GM23248 (cell line): ENCODE results near the gene CD52. TPM values are rescaled to one million over a fixed set of nuclear protein-coding genes. Genes with fewer than 3 reads are reported as not detected.
A peak's percentile ranks its signal among the peaks of the same experiment; 100 is the strongest.
"Not testable (repeated sequence)": the region's sequence is repeated elsewhere in the genome, so short reads cannot be mapped to it uniquely, and the experiment has no call there.

Experiments used
- DNase-seq: peaks from one replicate; pipeline ENCODE4 v3.0.0-alpha.2; 2015
- H2AFZ ChIP-seq: fragments of 200-600 bp; sonication (generic); 2 replicates; pipeline ENCODE4 v1.6.1; 2016; ENCODE audit warnings: antibody characterized with exemption
- H3F3A ChIP-seq: fragments of 200-600 bp; sonication (generic); 2 replicates; pipeline ENCODE4 v1.6.1; 2016; ENCODE audit warnings: mild to moderate bottlenecking, antibody characterized with exemption, mixed run types; ENCODE audit not compliant: insufficient read depth
- H3K27ac ChIP-seq: fragments of 200-600 bp; sonication (generic); 2 replicates; pipeline ENCODE4 v1.5.1; 2016; ENCODE audit warnings: mild to moderate bottlenecking
- H3K27me3 ChIP-seq: fragments of 200-600 bp; sonication (generic); replicated peaks from 2 replicates; pipeline ENCODE4 v1.6.1; 2016; ENCODE audit warnings: mild to moderate bottlenecking; ENCODE audit not compliant: insufficient read depth
- H3K36me3 ChIP-seq: fragments of 200-600 bp; sonication (generic); 2 replicates; pipeline ENCODE4 v1.6.1; 2016; ENCODE audit warnings: low read depth, mild to moderate bottlenecking
- H3K4me1 ChIP-seq: fragments of 200-600 bp; sonication (generic); 2 replicates; pipeline ENCODE4 v1.6.1; 2016; ENCODE audit warnings: mild to moderate bottlenecking; ENCODE audit not compliant: insufficient read depth
- H3K4me2 ChIP-seq: fragments of 200-600 bp; sonication (generic); one replicate; pipeline ENCODE4 v1.6.1; 2016; ENCODE audit warnings: mild to moderate bottlenecking; ENCODE audit not compliant: unreplicated experiment
- H3K4me3 ChIP-seq: fragments of 200-600 bp; sonication (generic); 2 replicates; pipeline ENCODE4 v1.5.1; 2016; ENCODE audit warnings: mild to moderate bottlenecking
- H3K79me2 ChIP-seq: fragments of 200-600 bp; sonication (generic); 2 replicates; pipeline ENCODE4 v1.6.1; 2016; ENCODE audit warnings: mild to moderate bottlenecking; ENCODE audit not compliant: insufficient read depth
- H3K9ac ChIP-seq: fragments of 200-600 bp; sonication (generic); 2 replicates; pipeline ENCODE4 v1.6.1; 2016; ENCODE audit warnings: mild to moderate bottlenecking
- H3K9me2 ChIP-seq: fragments of 200-600 bp; sonication (generic); 2 replicates; pipeline ENCODE4 v1.6.1; 2016; ENCODE audit warnings: mixed run types, mild to moderate bottlenecking, moderate library complexity; ENCODE audit not compliant: insufficient read depth
- H3K9me3 ChIP-seq: fragments of 200-600 bp; sonication (generic); one replicate; pipeline ENCODE4 v1.6.1; 2017; ENCODE audit warnings: low read depth
- H4K20me1 ChIP-seq: fragments of 200-600 bp; sonication (generic); 2 replicates; pipeline ENCODE4 v1.6.0; 2016; ENCODE audit not compliant: insufficient read depth
- EZH2 ChIP-seq: fragments of 200-600 bp; sonication (generic); IDR thresholded peaks from 2 replicates; pipeline ENCODE4 v1.6.1; 2018; ENCODE audit warnings: antibody characterized with exemption, mild to moderate bottlenecking; ENCODE audit not compliant: insufficient read depth, poor library complexity, severe bottlenecking
- EZH2phosphoT487 ChIP-seq: fragments of 200-600 bp; sonication (generic); IDR thresholded peaks from 2 replicates; pipeline ENCODE4 v1.6.1; 2018; ENCODE audit warnings: antibody characterized with exemption, moderate library complexity, mild to moderate bottlenecking, low read depth; ENCODE audit not compliant: insufficient read depth
- WGBS, 2 experiments: methylation state at CpG; one replicate each; pipeline ENCODE4 v1.1.6; 2015 to 2017; ENCODE audit warnings: low lambda C conversion rate in 2 of 2, low coverage in 1 of 2; ENCODE audit errors: missing lambda C conversion rate in 2 of 2; 5-methylcytosine and 5-hydroxymethylcytosine counted together
- in situ Hi-C: fragments of 300-500 bp; cut with MboI; formaldehyde crosslinking; loops from 2 replicates; pipeline ENCODE4 v1.15.0; 2020
- polyA plus RNA-seq: library from polyadenylated mRNA; unstranded; fragments of >200 nt; fragmentation: Nextera tagmentation; extraction: Ambion mirVana; gene quantifications from 2 replicates; pipeline ENCODE4 v1.2.1, GENCODE V29; 2016
- total RNA-seq: library from RNA; depleted of rRNA; stranded (reverse); fragments of >200 nt; shearing (Covaris generic); gene quantifications from 2 replicates; pipeline ENCODE4 v1.2.3, GENCODE V29; 2014

Gene CD52
- total and polyA plus RNA-seq, 2 experiments from 2014 or later, result not detected

- Histone ChIP-seq H3K36me3 (no peaks in the 10 kb centered on the region), H3K4me1 (peaks cover 10% of the 10 kb centered on the region), H3K27me3 (no peaks in the 10 kb centered on the region), H3K9me3 (no peaks in the 10 kb centered on the region), H3F3A (peaks cover 15% of the 10 kb centered on the region), H3K9ac (peak overlapping the region; percentile 86; the same call in 1 of the 2 replicates), H3K79me2 (no peaks in the 10 kb centered on the region), H3K27ac (no peak overlapping the region), H4K20me1 (no peaks in the 10 kb centered on the region), H2AFZ (peak overlapping the region; percentile 95), H3K4me3 (no peak overlapping the region), H3K9me2 (no peaks in the 10 kb centered on the region), H3K4me2 (no peak overlapping the region)
- DNase-seq, result no peak
- in situ Hi-C loops, result no loop called here
- 56 to 58% methylated on average over 6 of the region's 6 CpGs for WGBS, 2 experiments
- TF ChIP-seq EZH2phosphoT487 (no peak), EZH2 (no peak)
Observed at GRCh38 chr1:26307363-26307781, 10.4 kb upstream of the CD52 start.

GRCh38 chr1:26307966-26308899 is 9.5 kb upstream of the CD52 start:
- H3F3A ChIP-seq, result peaks cover 10% of the 10 kb centered on the region
- 86% methylated on average over 18 to 21 of the region's 21 CpGs for WGBS, 2 experiments
- H3K27me3 ChIP-seq, H3K79me2 ChIP-seq, H3K27ac ChIP-seq, H3K4me1 ChIP-seq, H4K20me1 ChIP-seq, H3K4me3 ChIP-seq, H3K9me3 ChIP-seq, DNase-seq, H3K4me2 ChIP-seq, H3K9ac ChIP-seq, H3K36me3 ChIP-seq, H3K9me2 ChIP-seq, in situ Hi-C loops: not testable (repeated sequence)
- H2AFZ ChIP-seq, result 0 out of 2 replicates have a peak overlapping the region, but pooled peaks have one; percentile 95

GRCh38 chr1:26314501-26314900 is 3.3 kb upstream of the CD52 start:
- Histone ChIP-seq H3K27me3 (0 out of 2 replicates have a peak, but pooled peaks cover 4% of the 10 kb centered on the region), H3K4me2 (no peak overlapping the region), H3K9ac (no peak overlapping the region), H3K79me2 (no peaks in the 10 kb centered on the region), H2AFZ (no peak overlapping the region), H3K4me3 (no peak overlapping the region), H3K9me3 (no peaks in the 10 kb centered on the region), H3K4me1 (peaks cover 5% of the 10 kb centered on the region), H3F3A (no peaks in the 10 kb centered on the region), H3K9me2 (no peaks in the 10 kb centered on the region), H3K27ac (no peak overlapping the region), H3K36me3 (no peaks in the 10 kb centered on the region), H4K20me1 (no peaks in the 10 kb centered on the region)
- in situ Hi-C loops, result no loop called here
- DNase-seq, result no peak
- WGBS, 2 experiments, result 90 to 92% methylated on average over 5 of the region's 5 CpGs
- no peak for TF ChIP-seq EZH2phosphoT487
- TF ChIP-seq EZH2, result no peak

- Histone ChIP-seq H3K27ac (no peak overlapping the region), H3K79me2 (no peaks in the 10 kb centered on the region), H3K9me2 (no peaks in the 10 kb centered on the region), H3K27me3 (0 out of 2 replicates have a peak, but pooled peaks cover 4% of the 10 kb centered on the region), H2AFZ (no peak overlapping the region), H3K4me1 (peaks cover 7% of the 10 kb centered on the region), H4K20me1 (no peaks in the 10 kb centered on the region), H3K4me2 (no peak overlapping the region), H3K4me3 (no peak overlapping the region), H3K36me3 (no peaks in the 10 kb centered on the region), H3K9me3 (no peaks in the 10 kb centered on the region), H3F3A (no peaks in the 10 kb centered on the region), H3K9ac (no peak overlapping the region)
- in situ Hi-C loops, result no loop called here
- TF ChIP-seq EZH2phosphoT487, result no peak
- TF ChIP-seq EZH2, result no peak
- no peak for DNase-seq
- 70 to 78% methylated on average over 5 to 8 of the region's 8 CpGs for WGBS, 2 experiments
Observed at GRCh38 chr1:26315874-26316850, 1.6 kb upstream of the CD52 start.
